Testis (tissue), 2 donors: ENCODE data around the gene SP140L.

Experiments used
- CTCF ChIP-seq, 3 experiments: fragments of 450-650 bp in 2 of 3; fragments of 200-600 bp in 1 of 3; sonication (generic) in 1 of 3; IDR thresholded peaks; one replicate each; pipeline ENCODE4 v1.5.1; 2016 to 2019; ENCODE audit warnings: antibody characterized with exemption in 3 of 3, mild to moderate bottlenecking in 2 of 3, moderate library complexity in 1 of 3
- POLR2A ChIP-seq: fragments of 450-650 bp; IDR thresholded peaks from one replicate; pipeline ENCODE4 v1.6.1; 2017; ENCODE audit warnings: antibody characterized with exemption, mild to moderate bottlenecking, moderate library complexity

GRCh38 chr2:230348787-230349186, 21.8 kb downstream of the SP140L start:
- TF ChIP-seq CTCF (IDR thresholded peaks at IDR 0.05) (no peak), POLR2A (no peak)
